Lower lobe of right lung (tissue), 2 donors: ENCODE results near the gene STRN. TPM values are rescaled to one million over a fixed set of nuclear protein-coding genes. Genes with fewer than 3 reads are reported as not detected.

Experiments used
- ATAC-seq, 2 donors: fragments of 200-7000 bp; cut with Tn5 transposase; one replicate each; pipeline ENCODE4 v1.9.1; 2020 to 2022; ENCODE audit warnings: mild to moderate bottlenecking in 2 of 2, moderate library complexity in 2 of 2
- DNase-seq: peaks from one replicate; pipeline ENCODE4 v3.0.0-alpha.2; 2020
- H3K27ac ChIP-seq: fragments of 200-600 bp; one replicate; pipeline ENCODE4 v1.8.0; 2022
- H3K27me3 ChIP-seq: fragments of 200-600 bp; one replicate; pipeline ENCODE4 v1.8.0; 2022; ENCODE audit warnings: low read depth
- H3K36me3 ChIP-seq: fragments of 200-600 bp; one replicate; pipeline ENCODE4 v1.8.0; 2022; ENCODE audit warnings: mild to moderate bottlenecking
- H3K4me1 ChIP-seq: fragments of 200-600 bp; one replicate; pipeline ENCODE4 v1.8.0; 2022
- H3K4me3 ChIP-seq: fragments of 200-600 bp; one replicate; pipeline ENCODE4 v1.8.0; 2022; ENCODE audit warnings: mild to moderate bottlenecking
- H3K9me3 ChIP-seq: fragments of 200-600 bp; one replicate; pipeline ENCODE4 v1.8.0; 2022
- CTCF ChIP-seq: fragments of 200-600 bp; IDR thresholded peaks from one replicate; pipeline ENCODE4 v1.8.0; 2022; ENCODE audit warnings: antibody characterized with exemption, mild to moderate bottlenecking
- intact Hi-C: fragments of 100-400 bp; cut with DNase I; formaldehyde crosslinking; loops from one replicate; pipeline ENCODE4 v1.11.0; 2022
- total RNA-seq: library from RNA; stranded (reverse); fragmentation: NEBNext Ultra II Directional; extraction: Animal tissue kit (Norgen Biotek cat#: 25700); gene quantifications from one replicate; pipeline ENCODE4 v1.2.1, GENCODE V29; 2021
- donor health status: DM: no; HTN: yes; CAD: no; lungs with severe emphysema.

The STRN gene
- total RNA-seq, 1 donor from 2014 or later: 31.1 TPM

GRCh38 chr2:36965751-36966369 is 476 bp downstream of the STRN start:
- ATAC-seq (peak; percentile 52 to 57), DNase-seq (peak; percentile 62)
- TF ChIP-seq CTCF: no peak
- Histone ChIP-seq H3K36me3 (no peaks in the 10 kb centered on the region), H3K9me3 (no peaks in the 10 kb centered on the region), H3K4me1 (peaks cover 36% of the 10 kb centered on the region), H3K27ac (peak overlapping the region; percentile 88), H3K4me3 (peak overlapping the region; percentile 97), H3K27me3 (no peaks in the 10 kb centered on the region)
- intact Hi-C loops: no loop called here

- H3K36me3 ChIP-seq: no peaks in the 10 kb centered on the region
- DNase-seq (no peak), ATAC-seq (no peak)
- peak overlapping the region; percentile 97 for H3K4me3 ChIP-seq
- peaks cover 36% of the 10 kb centered on the region for H3K4me1 ChIP-seq
- H3K9me3 ChIP-seq: no peaks in the 10 kb centered on the region
- TF ChIP-seq CTCF: no peak
- intact Hi-C loops: no loop called here
- no peaks in the 10 kb centered on the region for H3K27me3 ChIP-seq
- no peak overlapping the region for H3K27ac ChIP-seq
These were observed 1.1 kb downstream of the STRN start for GRCh38 chr2:36965206-36965605.

GRCh38 chr2:36964496-36965058 is 1.8 kb downstream of the STRN start:
- no peak overlapping the region for H3K27ac ChIP-seq
- no peaks in the 10 kb centered on the region for H3K36me3 ChIP-seq

GRCh38 chr2:36963734-36964133 is 2.6 kb downstream of the STRN start:
- ATAC-seq: no peak
- peaks cover 36% of the 10 kb centered on the region for H3K4me1 ChIP-seq

More at GRCh38 chr2:36964496-36965058, 1.8 kb downstream of the STRN start:
- DNase-seq (no peak), ATAC-seq (no peak)
- intact Hi-C loops: no loop called here
- Histone ChIP-seq H3K4me1 (peaks cover 36% of the 10 kb centered on the region), H3K4me3 (peak overlapping the region; percentile 97), H3K9me3 (no peaks in the 10 kb centered on the region), H3K27me3 (no peaks in the 10 kb centered on the region)
- no peak for TF ChIP-seq CTCF

GRCh38 chr2:36963106-36963505 is 3.2 kb downstream of the STRN start:
- ATAC-seq (no peak), DNase-seq (no peak)
- H3K27me3 ChIP-seq: no peaks in the 10 kb centered on the region
- no peak for TF ChIP-seq CTCF
- no peaks in the 10 kb centered on the region for H3K36me3 ChIP-seq
- H3K27ac ChIP-seq: no peak overlapping the region
- peaks cover 36% of the 10 kb centered on the region for H3K4me1 ChIP-seq
- no peak overlapping the region for H3K4me3 ChIP-seq
- H3K9me3 ChIP-seq: no peaks in the 10 kb centered on the region
- intact Hi-C loops: no loop called here

More at GRCh38 chr2:36963734-36964133, 2.6 kb downstream of the STRN start:
- H3K9me3 ChIP-seq: no peaks in the 10 kb centered on the region
- H3K27ac ChIP-seq: no peak overlapping the region
- H3K27me3 ChIP-seq: no peaks in the 10 kb centered on the region
- no peak for TF ChIP-seq CTCF
- H3K36me3 ChIP-seq: no peaks in the 10 kb centered on the region
- no peak for DNase-seq
- intact Hi-C loops: no loop called here
- no peak overlapping the region for H3K4me3 ChIP-seq
